PC-3 (cell line): ENCODE measurements around the gene TTC27. TPM values are rescaled to one million over a fixed set of nuclear protein-coding genes. Genes with fewer than 3 reads are reported as not detected.

Source experiments
- ATAC-seq: fragments of 200-7000 bp; cut with Tn5 transposase; 2 replicates; pipeline ENCODE4 v1.9.1; 2020; ENCODE audit warnings: mild to moderate bottlenecking, moderate library complexity
- BruUV-seq: library from RNA; stranded (reverse); fragments of 400-500 nt; replicated peaks from 2 replicates; lab custom pipeline; 2021; lab: Mats Ljungman, UMichigan
- CTCF ChIA-PET: fragments of 300-600 bp; sonication (Branson Sonifier 250); formaldehyde crosslinking; loops from one replicate; lab custom pipeline; 2022; ENCODE audit warnings: antibody characterized with exemption; lab: Charles Lee
- POLR2A ChIA-PET: fragments of 300-600 bp; sonication (Branson Sonifier 250); formaldehyde crosslinking; loops from one replicate; lab custom pipeline; 2022; ENCODE audit warnings: antibody characterized with exemption; ENCODE audit not compliant: unreplicated experiment; lab: Charles Lee
- DNase-seq: peaks from one replicate; pipeline ENCODE4 v3.0.0-alpha.2; 2015
- H2AFZ ChIP-seq: fragments of 300-600 bp; sonication (generic); 2 replicates; pipeline ENCODE4 v1.6.0; 2016; ENCODE audit warnings: antibody characterized with exemption, low read length
- H3F3A ChIP-seq: fragments of 300-600 bp; sonication (generic); one replicate; pipeline ENCODE4 v1.6.0; 2017; ENCODE audit warnings: antibody characterized with exemption, low read length, control low read depth, mild to moderate bottlenecking; ENCODE audit not compliant: unreplicated experiment
- H3K27ac ChIP-seq: fragments of 300-600 bp; sonication (generic); 2 replicates; pipeline ENCODE4 v1.5.1; 2016; ENCODE audit warnings: mild to moderate bottlenecking, low read length
- H3K27me3 ChIP-seq: fragments of 300-600 bp; sonication (generic); 2 replicates; pipeline ENCODE4 v1.6.1; 2016; ENCODE audit warnings: low read length, mixed read lengths
- H3K36me3 ChIP-seq: fragments of 300-600 bp; sonication (generic); 2 replicates; pipeline ENCODE4 v1.6.1; 2016; ENCODE audit warnings: low read depth, mixed run types, low read length, mixed read lengths
- H3K4me1 ChIP-seq: fragments of 300-600 bp; sonication (generic); 2 replicates; pipeline ENCODE4 v1.5.1; 2016; ENCODE audit warnings: low read length; ENCODE audit not compliant: insufficient read depth
- H3K4me2 ChIP-seq: fragments of 300-600 bp; sonication (generic); 2 replicates; pipeline ENCODE4 v1.6.0; 2016; ENCODE audit warnings: low read length
- H3K4me3 ChIP-seq: fragments of 300-600 bp; sonication (generic); 2 replicates; pipeline ENCODE4 v1.5.1; 2016; ENCODE audit warnings: mild to moderate bottlenecking, low read length, mixed read lengths
- H3K79me2 ChIP-seq: fragments of 300-600 bp; sonication (generic); 2 replicates; pipeline ENCODE4 v1.6.1; 2017; ENCODE audit warnings: low read length, mixed read lengths
- H3K9ac ChIP-seq: fragments of 300-600 bp; sonication (generic); 2 replicates; pipeline ENCODE4 v1.6.0; 2016; ENCODE audit warnings: mild to moderate bottlenecking, low read length
- H3K9me2 ChIP-seq: fragments of 300-600 bp; sonication (generic); replicated peaks from 2 replicates; pipeline ENCODE4 v1.6.1; 2016; ENCODE audit warnings: mixed run types, low read length, mixed read lengths
- H3K9me3 ChIP-seq: fragments of 300-600 bp; sonication (generic); 2 replicates; pipeline ENCODE4 v1.6.1; 2016; ENCODE audit warnings: low read length, mixed read lengths
- H4K20me1 ChIP-seq: fragments of 300-600 bp; sonication (generic); 2 replicates; pipeline ENCODE4 v1.6.1; 2016; ENCODE audit warnings: low read length, mixed read lengths
- CTCF ChIP-seq: fragments of 300-600 bp; sonication (generic); conservative IDR thresholded peaks from 2 replicates; pipeline ENCODE4 v1.5.1; 2017; ENCODE audit warnings: antibody characterized with exemption, low read depth, mild to moderate bottlenecking, low read length
- EZH2 ChIP-seq: fragments of 300-600 bp; sonication (generic); IDR thresholded peaks from one replicate; pipeline ENCODE4 v1.6.1; 2017; ENCODE audit warnings: antibody characterized with exemption, mild to moderate bottlenecking, low read length; ENCODE audit not compliant: unreplicated experiment
- EZH2phosphoT487 ChIP-seq: fragments of 300-600 bp; sonication (generic); IDR thresholded peaks from 2 replicates; pipeline ENCODE4 v1.6.1; 2018; ENCODE audit warnings: mild to moderate bottlenecking, antibody characterized with exemption, low read length, borderline replicate concordance
- intact Hi-C: fragments of 100-400 bp; cut with micrococcal nuclease; formaldehyde crosslinking; loops from 2 replicates; pipeline ENCODE4 v1.9.0; 2023
- total RNA-seq: library from RNA; depleted of rRNA; stranded (reverse); fragments of >200 nt; gene quantifications from 2 replicates; pipeline ENCODE4 v1.2.3, GENCODE V29; 2014

The TTC27 gene
- total RNA-seq, 1 experiment from 2014 or later = 33.0 TPM

- Histone ChIP-seq H2AFZ (no peak overlapping the region), H3K9me3 (no peaks in the 10 kb centered on the region), H3K9ac (no peak overlapping the region), H3K79me2 (no peaks in the 10 kb centered on the region), H3K4me1 (peaks cover 12% of the 10 kb centered on the region), H3K4me2 (no peak overlapping the region), H3K27ac (no peak overlapping the region), H4K20me1 (no peaks in the 10 kb centered on the region), H3F3A (no peaks in the 10 kb centered on the region), H3K4me3 (no peak overlapping the region), H3K27me3 (no peaks in the 10 kb centered on the region), H3K9me2 (no peaks in the 10 kb centered on the region), H3K36me3 (peaks cover under 1% of the 10 kb centered on the region; the same call in 1 of the 2 replicates)
- POLR2A ChIA-PET = no interaction called here
- CTCF ChIA-PET = no interaction called here
- no TSS peak for BruUV-seq
- TF ChIP-seq CTCF = no peak
- no peak for TF ChIP-seq EZH2
- TF ChIP-seq EZH2phosphoT487 = no peak
- intact Hi-C loops = no loop called here
- ATAC-seq = no peak
- no peak for DNase-seq
Observed at GRCh38 chr2:32706815-32707579, 79.1 kb downstream of the TTC27 start.

- no TSS peak for BruUV-seq
- no peaks in the 10 kb centered on the region for H3K9me3 ChIP-seq
- no peaks in the 10 kb centered on the region for H3K79me2 ChIP-seq
- H3K4me2 ChIP-seq = peak overlapping the region; percentile 18
- POLR2A ChIA-PET = interaction anchor here (0.6 kb wide), 1 partner anchor 12 kb away, joined by 3 read pairs; no protein-coding TSS in a partner anchor
- H4K20me1 ChIP-seq = no peaks in the 10 kb centered on the region
- ATAC-seq (peak; percentile 86), DNase-seq (peak; percentile 90)
- H3K4me3 ChIP-seq = no peak overlapping the region
- H3K36me3 ChIP-seq = peaks cover 10% of the 10 kb centered on the region; the same call in 1 of the 2 replicates
- CTCF ChIA-PET = interaction anchor here (0.6 kb wide), 1 partner anchor 58 kb away, joined by 3 read pairs; no protein-coding TSS in a partner anchor
- H2AFZ ChIP-seq = no peak overlapping the region
- H3K9me2 ChIP-seq = no peaks in the 10 kb centered on the region
- peak overlapping the region; percentile 10 for H3K27ac ChIP-seq
- peaks cover 14% of the 10 kb centered on the region for H3K4me1 ChIP-seq
- TF ChIP-seq EZH2phosphoT487 (no peak), CTCF (no peak), EZH2 (no peak)
- H3K27me3 ChIP-seq = no peaks in the 10 kb centered on the region
- H3K9ac ChIP-seq = no peak overlapping the region
- H3F3A ChIP-seq = no peaks in the 10 kb centered on the region
- intact Hi-C loops = loop anchor here (2.0 kb wide), 1 partner anchor 20 kb away; no protein-coding TSS in a partner anchor
Observed at GRCh38 chr2:32711219-32711618, 83.4 kb downstream of the TTC27 start.
